ENCODE data around the gene DHPS.

DNA sequence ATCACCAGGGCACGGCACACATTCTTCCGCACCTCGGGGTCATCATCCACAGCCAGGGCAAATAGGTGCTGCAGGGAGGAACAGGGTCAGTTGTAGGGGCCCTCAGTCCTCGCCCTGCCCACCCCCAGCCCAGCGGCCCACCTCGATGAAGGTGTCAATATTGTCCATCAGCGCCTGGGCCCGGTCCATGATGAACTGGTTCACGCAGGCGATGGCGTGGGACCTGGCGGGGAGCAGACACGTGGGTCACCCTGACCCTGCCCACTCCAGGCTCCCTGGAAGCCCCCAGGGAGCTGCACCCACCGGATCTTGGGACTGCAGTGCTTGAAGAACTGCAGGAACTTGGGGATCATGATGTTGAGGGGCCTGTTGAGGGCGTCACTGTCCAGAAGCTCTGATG is 33.4 kb upstream of the DHPS start:
- no peak for TF ChIP-seq EZH2phosphoT487 (IDR thresholded peaks at IDR 0.05; ENCODE audit: insufficient read depth, low read depth)
- no peak for TF ChIP-seq EZH2 (IDR thresholded peaks at IDR 0.05; ENCODE audit: insufficient read depth, poor library complexity, severe bottlenecking)
